ENCODE data around the gene ZNF470.

The ZNF470 gene

GRCh38 chr19:56577719-56578602 is 10.7 kb downstream of the ZNF470 start:
- Histone ChIP-seq H3K4me3 (ENCODE audit: low read length) (no peak overlapping the region), H3K9me3 (ENCODE audit: low read length) (peaks cover 76% of the 10 kb centered on the region), H3K27me3 (ENCODE audit: insufficient read depth, low read length) (no peaks in the 10 kb centered on the region), H2AFZ (ENCODE audit: low read depth, low read length) (no peak overlapping the region), H3K36me3 (ENCODE audit: insufficient read depth, low read length) (peaks cover 52% of the 10 kb centered on the region), H3K4me1 (ENCODE audit: insufficient read depth, low read length) (no peaks in the 10 kb centered on the region)

- Histone ChIP-seq H3K9me3 (ENCODE audit: low read length) (peaks cover 30% of the 10 kb centered on the region), H3K4me1 (ENCODE audit: insufficient read depth, low read length) (peaks cover 5% of the 10 kb centered on the region), H2AFZ (ENCODE audit: low read depth, low read length) (peak overlapping the region; percentile 92), H3K4me3 (ENCODE audit: low read length) (peak overlapping the region; percentile 90), H3K27me3 (ENCODE audit: insufficient read depth, low read length) (no peaks in the 10 kb centered on the region), H3K36me3 (ENCODE audit: insufficient read depth, low read length) (peaks cover 24% of the 10 kb centered on the region)
Measured at GRCh38 chr19:56594446-56594782, 27.1 kb downstream of the ZNF470 start.

- Histone ChIP-seq H3K4me1 (ENCODE audit: insufficient read depth, low read length) (peaks cover 5% of the 10 kb centered on the region), H2AFZ (ENCODE audit: low read depth, low read length) (peak within 1 kb of the TSS; percentile 92), H3K27me3 (ENCODE audit: insufficient read depth, low read length) (no peaks in the 10 kb centered on the region), H3K9me3 (ENCODE audit: low read length) (peaks cover 25% of the 10 kb centered on the region), H3K36me3 (ENCODE audit: insufficient read depth, low read length) (peaks cover 24% of the 10 kb centered on the region), H3K4me3 (ENCODE audit: low read length) (peak within 1 kb of the TSS; percentile 90)
Measured at GRCh38 chr19:56594783-56595547, 27.7 kb downstream of the ZNF470 start, which contains the start of gene ZNF71. Gene ZNF71 (plus strand): TSS chr19:56595302. CDS start chr19:56601559, 6,257 bp downstream.

- H3K4me1 ChIP-seq (ENCODE audit: insufficient read depth, low read length) = peaks cover 5% of the 10 kb centered on the region
- H3K27me3 ChIP-seq (ENCODE audit: insufficient read depth, low read length) = no peaks in the 10 kb centered on the region
- H3K4me3 ChIP-seq (ENCODE audit: low read length) = peak overlapping the region; percentile 90
- peaks cover 26% of the 10 kb centered on the region for H3K9me3 ChIP-seq (ENCODE audit: low read length)
- H2AFZ ChIP-seq (ENCODE audit: low read depth, low read length) = peak overlapping the region; percentile 92
- peaks cover 25% of the 10 kb centered on the region for H3K36me3 ChIP-seq (ENCODE audit: insufficient read depth, low read length)
Measured at GRCh38 chr19:56595548-56595899, 28.3 kb downstream of the ZNF470 start.

GRCh38 chr19:56596676-56597075 is 29.4 kb downstream of the ZNF470 start:
- peaks cover 37% of the 10 kb centered on the region for H3K36me3 ChIP-seq (ENCODE audit: insufficient read depth, low read length)
- H3K9me3 ChIP-seq (ENCODE audit: low read length) = peaks cover 38% of the 10 kb centered on the region
- H3K4me1 ChIP-seq (ENCODE audit: insufficient read depth, low read length) = peaks cover 5% of the 10 kb centered on the region
- no peaks in the 10 kb centered on the region for H3K27me3 ChIP-seq (ENCODE audit: insufficient read depth, low read length)
- H2AFZ ChIP-seq (ENCODE audit: low read depth, low read length) = no peak overlapping the region
- H3K4me3 ChIP-seq (ENCODE audit: low read length) = peak overlapping the region; percentile 90

GRCh38 chr19:56597696-56598095 is 30.4 kb downstream of the ZNF470 start:
- Histone ChIP-seq H3K27me3 (ENCODE audit: insufficient read depth, low read length) (no peaks in the 10 kb centered on the region), H3K9me3 (ENCODE audit: low read length) (peaks cover 39% of the 10 kb centered on the region), H3K36me3 (ENCODE audit: insufficient read depth, low read length) (peaks cover 46% of the 10 kb centered on the region), H3K4me3 (ENCODE audit: low read length) (no peak overlapping the region), H2AFZ (ENCODE audit: low read depth, low read length) (no peak overlapping the region), H3K4me1 (ENCODE audit: insufficient read depth, low read length) (peaks cover 5% of the 10 kb centered on the region)

GRCh38 chr19:56601375-56601774 is 34.1 kb downstream of the ZNF470 start:
- Histone ChIP-seq H3K4me1 (ENCODE audit: insufficient read depth, low read length) (no peaks in the 10 kb centered on the region), H3K9me3 (ENCODE audit: low read length) (peaks cover 67% of the 10 kb centered on the region), H3K4me3 (ENCODE audit: low read length) (no peak overlapping the region), H3K27me3 (ENCODE audit: insufficient read depth, low read length) (no peaks in the 10 kb centered on the region), H2AFZ (ENCODE audit: low read depth, low read length) (no peak overlapping the region), H3K36me3 (ENCODE audit: insufficient read depth, low read length) (peaks cover 76% of the 10 kb centered on the region)

GRCh38 chr19:56603829-56604228 is 36.6 kb downstream of the ZNF470 start:
- H2AFZ ChIP-seq (ENCODE audit: low read depth, low read length) = no peak overlapping the region
- peaks cover 65% of the 10 kb centered on the region for H3K36me3 ChIP-seq (ENCODE audit: insufficient read depth, low read length)
- H3K27me3 ChIP-seq (ENCODE audit: insufficient read depth, low read length) = no peaks in the 10 kb centered on the region
- H3K4me3 ChIP-seq (ENCODE audit: low read length) = no peak overlapping the region
- peaks cover 68% of the 10 kb centered on the region for H3K9me3 ChIP-seq (ENCODE audit: low read length)
- no peaks in the 10 kb centered on the region for H3K4me1 ChIP-seq (ENCODE audit: insufficient read depth, low read length)

GRCh38 chr19:56608274-56608964 is 41.2 kb downstream of the ZNF470 start:
- Histone ChIP-seq H3K36me3 (ENCODE audit: insufficient read depth, low read length) (peaks cover 67% of the 10 kb centered on the region), H3K4me3 (ENCODE audit: low read length) (no peak overlapping the region), H3K9me3 (ENCODE audit: low read length) (peaks cover 82% of the 10 kb centered on the region), H3K27me3 (ENCODE audit: insufficient read depth, low read length) (no peaks in the 10 kb centered on the region), H3K4me1 (ENCODE audit: insufficient read depth, low read length) (no peaks in the 10 kb centered on the region), H2AFZ (ENCODE audit: low read depth, low read length) (no peak overlapping the region)

- Histone ChIP-seq H3K27me3 (ENCODE audit: insufficient read depth, low read length) (no peaks in the 10 kb centered on the region), H2AFZ (ENCODE audit: low read depth, low read length) (no peak overlapping the region), H3K9me3 (ENCODE audit: low read length) (peaks cover 75% of the 10 kb centered on the region), H3K4me1 (ENCODE audit: insufficient read depth, low read length) (no peaks in the 10 kb centered on the region), H3K36me3 (ENCODE audit: insufficient read depth, low read length) (peaks cover 63% of the 10 kb centered on the region), H3K4me3 (ENCODE audit: low read length) (no peak overlapping the region)
Measured at GRCh38 chr19:56611288-56611687, 44.0 kb downstream of the ZNF470 start.

- peaks cover 70% of the 10 kb centered on the region for H3K36me3 ChIP-seq (ENCODE audit: insufficient read depth, low read length)
- H3K9me3 ChIP-seq (ENCODE audit: low read length) = peaks cover 77% of the 10 kb centered on the region
- no peak overlapping the region for H2AFZ ChIP-seq (ENCODE audit: low read depth, low read length)
- no peak overlapping the region for H3K4me3 ChIP-seq (ENCODE audit: low read length)
- no peaks in the 10 kb centered on the region for H3K27me3 ChIP-seq (ENCODE audit: insufficient read depth, low read length)
- H3K4me1 ChIP-seq (ENCODE audit: insufficient read depth, low read length) = no peaks in the 10 kb centered on the region
Measured at GRCh38 chr19:56612737-56613136, 45.5 kb downstream of the ZNF470 start.

GRCh38 chr19:56613639-56614038 is 46.4 kb downstream of the ZNF470 start:
- Histone ChIP-seq H3K27me3 (ENCODE audit: insufficient read depth, low read length) (no peaks in the 10 kb centered on the region), H2AFZ (ENCODE audit: low read depth, low read length) (no peak overlapping the region), H3K4me1 (ENCODE audit: insufficient read depth, low read length) (no peaks in the 10 kb centered on the region), H3K9me3 (ENCODE audit: low read length) (peaks cover 81% of the 10 kb centered on the region), H3K4me3 (ENCODE audit: low read length) (no peak overlapping the region), H3K36me3 (ENCODE audit: insufficient read depth, low read length) (peaks cover 69% of the 10 kb centered on the region)

- Histone ChIP-seq H2AFZ (ENCODE audit: low read depth, low read length) (no peak overlapping the region), H3K36me3 (ENCODE audit: insufficient read depth, low read length) (peaks cover 61% of the 10 kb centered on the region), H3K4me3 (ENCODE audit: low read length) (no peak overlapping the region), H3K9me3 (ENCODE audit: low read length) (peaks cover 81% of the 10 kb centered on the region), H3K27me3 (ENCODE audit: insufficient read depth, low read length) (no peaks in the 10 kb centered on the region), H3K4me1 (ENCODE audit: insufficient read depth, low read length) (no peaks in the 10 kb centered on the region)
Measured at GRCh38 chr19:56617531-56617930, 50.3 kb downstream of the ZNF470 start.
